Measurements from ENCODE around the gene KDM4D. TPM values are rescaled to one million over a fixed set of nuclear protein-coding genes. Genes with fewer than 3 reads are reported as not detected.
"Not testable (repeated sequence)": the region's sequence is repeated elsewhere in the genome, so short reads cannot be mapped to it uniquely, and the experiment has no call there.

Gene KDM4D
- total and polyA plus RNA-seq, 3 donors from 2014 or later, result 43.9 to 96.1 (median 44.2) TPM

DNA sequence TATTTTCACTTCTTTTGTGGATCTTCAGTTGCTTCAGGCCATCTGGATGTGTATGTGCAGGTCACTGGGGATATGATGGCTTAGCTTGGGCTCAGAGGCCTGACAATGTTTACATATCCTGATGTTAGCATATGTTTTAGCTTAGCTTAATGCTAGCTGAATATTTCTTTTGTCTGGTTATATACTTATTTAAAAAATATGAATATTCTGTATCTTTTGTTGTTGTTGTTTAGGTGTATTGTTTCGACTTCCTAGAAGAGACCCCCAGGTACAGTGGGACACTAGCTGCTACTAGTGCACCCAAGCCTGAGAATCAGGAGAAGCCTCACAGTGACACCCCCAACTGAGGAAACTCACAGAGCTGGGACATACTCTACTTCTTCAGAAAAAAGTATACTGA is 51.4 kb downstream of the KDM4D start, which contains the start of gene KDM4E:
TSS of gene KDM4E (plus strand) at position 301 of the 400 bp plus-strand sequence. CDS start 300 bp downstream, outside the sequence.
- H3K4me1 ChIP-seq, result no peaks in the 10 kb centered on the region
- intact Hi-C loops (cut with DNase I; ENCODE audit: low total_unique reads), result no loop called here
- no peak within 1 kb of the TSS for H3K4me3 ChIP-seq
- no peak for DNase-seq
- 88% methylated on average over 1 of the region's 1 CpG for WGBS, 2 donors
- H3K27ac ChIP-seq, result no peak within 1 kb of the TSS
- TF ChIP-seq POLR2A (IDR thresholded peaks at IDR 0.05), result no peak
- TF ChIP-seq, protein P1, sequence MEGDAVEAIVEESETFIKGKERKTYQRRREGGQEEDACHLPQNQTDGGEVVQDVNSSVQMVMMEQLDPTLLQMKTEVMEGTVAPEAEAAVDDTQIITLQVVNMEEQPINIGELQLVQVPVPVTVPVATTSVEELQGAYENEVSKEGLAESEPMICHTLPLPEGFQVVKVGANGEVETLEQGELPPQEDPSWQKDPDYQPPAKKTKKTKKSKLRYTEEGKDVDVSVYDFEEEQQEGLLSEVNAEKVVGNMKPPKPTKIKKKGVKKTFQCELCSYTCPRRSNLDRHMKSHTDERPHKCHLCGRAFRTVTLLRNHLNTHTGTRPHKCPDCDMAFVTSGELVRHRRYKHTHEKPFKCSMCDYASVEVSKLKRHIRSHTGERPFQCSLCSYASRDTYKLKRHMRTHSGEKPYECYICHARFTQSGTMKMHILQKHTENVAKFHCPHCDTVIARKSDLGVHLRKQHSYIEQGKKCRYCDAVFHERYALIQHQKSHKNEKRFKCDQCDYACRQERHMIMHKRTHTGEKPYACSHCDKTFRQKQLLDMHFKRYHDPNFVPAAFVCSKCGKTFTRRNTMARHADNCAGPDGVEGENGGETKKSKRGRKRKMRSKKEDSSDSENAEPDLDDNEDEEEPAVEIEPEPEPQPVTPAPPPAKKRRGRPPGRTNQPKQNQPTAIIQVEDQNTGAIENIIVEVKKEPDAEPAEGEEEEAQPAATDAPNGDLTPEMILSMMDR (IDR thresholded peaks at IDR 0.05), result no peak
- H3K36me3 ChIP-seq (ENCODE audit: low read depth, missing control alignments), result no peaks in the 10 kb centered on the region
- H3K27me3 ChIP-seq, result no peaks in the 10 kb centered on the region
- no peaks in the 10 kb centered on the region for H3K9me3 ChIP-seq

DNA sequence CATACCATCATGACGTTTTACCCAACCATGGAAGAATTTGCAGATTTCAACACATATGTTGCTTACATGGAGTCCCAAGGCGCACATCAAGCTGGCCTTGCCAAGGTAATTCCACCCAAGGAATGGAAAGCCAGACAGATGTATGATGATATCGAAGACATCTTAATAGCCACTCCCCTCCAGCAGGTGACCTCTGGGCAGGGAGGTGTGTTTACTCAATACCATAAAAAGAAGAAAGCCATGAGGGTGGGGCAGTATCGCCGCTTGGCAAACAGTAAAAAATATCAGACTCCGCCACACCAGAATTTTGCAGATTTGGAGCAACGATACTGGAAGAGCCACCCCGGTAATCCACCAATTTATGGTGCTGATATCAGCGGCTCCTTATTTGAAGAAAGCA is 52.1 kb downstream of the KDM4D start:
- H3K4me3 ChIP-seq; H3K9me3 ChIP-seq; H3K27ac ChIP-seq; DNase-seq; H3K27me3 ChIP-seq; intact Hi-C loops (cut with DNase I; ENCODE audit: low total_unique reads); H3K36me3 ChIP-seq (ENCODE audit: low read depth, missing control alignments); H3K4me1 ChIP-seq: not testable (repeated sequence)
- WGBS, 2 donors, result 94 to 95% methylated on average over 7 to 9 of the region's 9 CpGs

- H3K4me3 ChIP-seq, result no peak overlapping the region
- no peak overlapping the region for H3K27ac ChIP-seq
- no peak for DNase-seq
- H3K9me3 ChIP-seq, result no peaks in the 10 kb centered on the region
- TF ChIP-seq POLR2A (IDR thresholded peaks at IDR 0.05), result no peak
- TF ChIP-seq, protein P1 (IDR thresholded peaks at IDR 0.05), result no peak
- H3K36me3 ChIP-seq (ENCODE audit: low read depth, missing control alignments), result no peaks in the 10 kb centered on the region
- H3K4me1 ChIP-seq, result no peaks in the 10 kb centered on the region
- 75 to 76% methylated on average over 3 of the region's 3 CpGs for WGBS, 2 donors
- intact Hi-C loops (cut with DNase I; ENCODE audit: low total_unique reads), result no loop called here
- H3K27me3 ChIP-seq, result no peaks in the 10 kb centered on the region
Observed at GRCh38 chr11:95028357-95028756, 54.8 kb downstream of the KDM4D start.

DNA sequence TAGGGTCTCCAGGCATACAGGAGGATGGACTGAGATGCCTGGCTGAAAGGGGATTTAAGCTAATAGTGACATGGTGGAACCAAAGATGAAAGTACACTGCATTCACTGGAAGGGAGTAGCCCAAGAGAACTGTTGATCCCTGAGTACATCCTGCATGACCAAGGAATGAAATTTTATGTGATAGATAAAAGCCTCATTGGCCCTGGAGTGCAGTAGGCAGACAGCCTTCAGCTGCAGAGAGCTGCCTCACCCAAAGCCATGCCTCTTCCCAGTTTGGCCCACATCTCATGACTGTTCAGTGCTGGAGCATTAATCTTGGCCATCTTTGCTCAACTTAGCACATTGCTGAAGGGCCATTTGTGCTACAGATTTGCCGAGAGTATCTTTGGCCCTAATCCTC is 59.5 kb downstream of the KDM4D start:
- Histone ChIP-seq H3K27ac (no peak overlapping the region), H3K4me1 (no peaks in the 10 kb centered on the region), H3K4me3 (no peak overlapping the region), H3K9me3 (no peaks in the 10 kb centered on the region), H3K27me3 (no peaks in the 10 kb centered on the region), H3K36me3 (ENCODE audit: low read depth, missing control alignments) (no peaks in the 10 kb centered on the region)
- no peak for DNase-seq
- intact Hi-C loops (cut with DNase I; ENCODE audit: low total_unique reads), result no loop called here
- TF ChIP-seq POLR2A (IDR thresholded peaks at IDR 0.05), result no peak
- TF ChIP-seq, protein P1 (IDR thresholded peaks at IDR 0.05), result no peak
- WGBS, 2 donors, result 75 to 86% methylated on average over 1 of the region's 1 CpG

DNA sequence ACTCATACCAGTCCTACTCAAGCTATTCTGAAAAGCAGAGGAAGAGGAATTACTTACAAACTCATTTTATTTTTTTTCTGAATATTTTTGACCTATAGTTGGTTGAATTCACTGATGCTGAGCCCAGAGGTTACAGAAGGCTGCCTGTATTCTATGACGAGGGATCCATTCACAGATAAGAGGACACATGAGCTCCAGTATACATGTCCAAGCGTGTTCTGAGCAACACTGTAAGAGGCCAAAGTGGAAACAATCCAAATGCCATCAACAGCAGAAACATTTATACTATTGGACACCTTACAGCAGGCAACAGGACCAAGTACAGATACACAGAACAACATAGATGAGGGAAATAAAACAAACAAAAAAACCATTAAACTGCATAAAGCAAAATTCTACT is 61.8 kb downstream of the KDM4D start:
- no peak for TF ChIP-seq POLR2A (IDR thresholded peaks at IDR 0.05)
- TF ChIP-seq, protein P1 (IDR thresholded peaks at IDR 0.05), result no peak
- 71 to 74% methylated on average over 2 of the region's 2 CpGs for WGBS, 2 donors
- Histone ChIP-seq H3K27ac (no peak overlapping the region), H3K4me3 (no peak overlapping the region), H3K36me3 (ENCODE audit: low read depth, missing control alignments) (no peaks in the 10 kb centered on the region), H3K4me1 (no peaks in the 10 kb centered on the region), H3K27me3 (no peaks in the 10 kb centered on the region), H3K9me3 (no peaks in the 10 kb centered on the region)
- DNase-seq, result no peak
- intact Hi-C loops (cut with DNase I; ENCODE audit: low total_unique reads), result no loop called here

DNA sequence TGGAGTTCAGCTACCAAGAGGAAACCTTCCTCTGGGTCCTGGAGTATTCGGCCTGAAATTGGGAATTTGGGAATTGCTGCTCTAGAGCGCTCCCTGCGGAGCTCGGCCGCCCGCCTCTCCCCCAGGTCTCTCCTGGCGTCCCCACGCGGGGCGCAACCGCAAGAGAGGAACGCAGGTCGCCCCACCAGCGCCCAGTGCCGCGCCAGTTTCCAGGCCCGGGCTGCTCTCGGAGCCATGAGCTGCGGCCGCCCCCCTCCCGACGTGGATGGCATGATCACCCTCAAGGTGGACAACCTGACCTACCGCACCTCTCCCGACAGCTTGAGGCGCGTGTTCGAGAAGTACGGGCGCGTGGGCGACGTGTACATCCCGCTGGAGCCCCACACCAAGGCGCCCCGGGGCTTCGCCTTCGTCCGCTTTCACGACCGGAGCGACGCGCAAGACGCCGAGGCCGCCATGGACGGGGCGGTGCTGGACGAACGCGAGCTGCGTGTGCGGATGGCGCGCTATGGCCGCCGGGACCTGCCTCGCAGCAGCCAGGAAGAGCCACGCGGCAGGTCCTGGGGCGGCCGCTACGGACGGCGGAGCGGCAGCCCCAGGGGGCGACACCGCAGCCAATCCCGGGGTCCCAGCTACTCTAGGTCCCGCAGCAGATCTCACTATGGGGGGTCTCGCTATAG is 64.0 kb downstream of the KDM4D start:
- H3K36me3 ChIP-seq (ENCODE audit: low read depth, missing control alignments); intact Hi-C loops (cut with DNase I; ENCODE audit: low total_unique reads); H3K27me3 ChIP-seq; H3K9me3 ChIP-seq; H3K27ac ChIP-seq; H3K4me1 ChIP-seq: not testable (repeated sequence)
- peak overlapping the region; percentile 46 to 63 for H3K4me3 ChIP-seq
- 20 to 32% methylated on average over 8 to 45 of the region's 71 CpGs for WGBS, 2 donors
- peak; percentile 25 for DNase-seq
